Smooth muscle cell (in vitro differentiated cells): ENCODE results near the gene LANCL3. TPM values are rescaled to one million over a fixed set of nuclear protein-coding genes. Genes with fewer than 3 reads are reported as not detected.

Experiments
- polyA plus RNA-seq: library from polyadenylated mRNA; unstranded; fragments of >200 nt; fragmentation: Nextera tagmentation; extraction: Ambion mirVana; gene quantifications from 2 replicates; pipeline ENCODE4 v1.2.1, GENCODE V29; 2016
- total RNA-seq: library from RNA; depleted of rRNA; stranded (reverse); fragments of >200 nt; gene quantifications from 2 replicates; pipeline ENCODE4 v1.2.3, GENCODE V29; 2014

LANCL3 gene
- total and polyA plus RNA-seq, 2 experiments from 2014 or later = 0.18 to 0.54 TPM

Other genes starting within 250 kb of the LANCL3 start
- 33.3 and 47.0 TPM in 2 replicates for gene PRRG1, start 222.3 kb upstream of the LANCL3 start, total RNA-seq
- gene PRRG1, start 222.3 kb upstream of the LANCL3 start, polyA plus RNA-seq = 9.6 and 14.4 TPM in 2 replicates
- 0.13 and 0.36 TPM in 2 replicates for gene XK, start 114.1 kb downstream of the LANCL3 start, total RNA-seq
- not detected in 2 replicates for gene XK, start 114.1 kb downstream of the LANCL3 start, polyA plus RNA-seq
- gene CYBB, start 208.4 kb downstream of the LANCL3 start, total RNA-seq = 0.09 TPM in 1 of 2 replicates, not detected in the other
- not detected in 2 replicates for gene CYBB, start 208.4 kb downstream of the LANCL3 start, polyA plus RNA-seq